Activated T-helper 1 cell treated with anti-CD3 and anti-CD28 coated beads, Interleukin-12 subunit alpha, Interleukin-12 subunit beta, Interleukin-2, Interleukin-4 antibody, amounts not matched to agents 30 ng/mL and 10 ng/mL and 1 ng/mL, durations not matched to agents 14 hours and 24 hours and 36 hours (primary cell): Measurements from ENCODE around the gene ASTN1. TPM values are rescaled to one million over a fixed set of nuclear protein-coding genes. Genes with fewer than 3 reads are reported as not detected.

Source experiments
- DNase-seq: peaks from one replicate; pipeline ENCODE4 v3.0.0; 2021; ENCODE audit warnings: low spot score
- H3K27ac Mint-ChIP-seq: one replicate; pipeline ENCODE4 v1.8.0; 2021; ENCODE audit warnings: mild to moderate bottlenecking, mixed read lengths
- H3K27me3 Mint-ChIP-seq: one replicate; pipeline ENCODE4 v1.8.0; 2022; ENCODE audit warnings: mild to moderate bottlenecking, moderate library complexity, mixed read lengths; ENCODE audit not compliant: insufficient read depth
- H3K36me3 Mint-ChIP-seq: one replicate; pipeline ENCODE4 v1.8.0; 2021; ENCODE audit warnings: low read depth, mixed read lengths
- H3K4me1 Mint-ChIP-seq: one replicate; pipeline ENCODE4 v1.8.0; 2021; ENCODE audit warnings: low read depth, mixed read lengths
- H3K4me3 Mint-ChIP-seq: one replicate; pipeline ENCODE4 v1.8.0; 2021; ENCODE audit warnings: mild to moderate bottlenecking, moderate library complexity, mixed read lengths
- H3K9me3 Mint-ChIP-seq: one replicate; pipeline ENCODE4 v1.8.0; 2021; ENCODE audit warnings: mixed read lengths
- intact Hi-C: fragments of 100-400 bp; cut with micrococcal nuclease; formaldehyde crosslinking; loops from one replicate; pipeline ENCODE4 v1.15.1; 2024
- total RNA-seq: library from RNA; stranded (reverse); gene quantifications from 2 replicates; pipeline ENCODE4 v1.2.3, GENCODE V29; 2022

The ASTN1 gene
- total RNA-seq, 1 donor from 2014 or later = not detected

DNA sequence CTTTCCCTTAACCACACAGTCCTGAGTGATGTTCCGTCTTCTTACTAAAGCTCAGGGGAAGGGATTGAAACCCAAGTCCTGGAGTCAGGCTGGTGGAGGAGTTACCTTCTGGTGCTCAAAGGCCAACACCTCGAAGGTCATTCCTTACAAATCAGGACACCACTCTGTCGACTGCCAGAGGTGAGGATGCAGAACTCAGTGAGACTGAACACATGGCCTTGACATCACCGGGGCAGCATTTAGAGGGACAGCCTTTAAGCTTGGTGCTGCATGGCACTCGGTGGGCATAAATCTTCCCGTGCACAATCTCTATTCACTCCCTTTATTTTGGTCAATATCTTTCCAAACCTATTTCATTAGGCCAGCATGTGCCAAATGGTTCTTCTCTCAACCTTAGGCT, 130.9 kb downstream of the ASTN1 start:
- no peak for DNase-seq
- Mint-ChIP-seq H3K27me3 (no peaks in the 10 kb centered on the region), H3K36me3 (no peaks in the 10 kb centered on the region), H3K27ac (no peak overlapping the region), H3K9me3 (no peaks in the 10 kb centered on the region), H3K4me3 (no peak overlapping the region), H3K4me1 (no peaks in the 10 kb centered on the region)
- intact Hi-C loops = no loop called here

DNA sequence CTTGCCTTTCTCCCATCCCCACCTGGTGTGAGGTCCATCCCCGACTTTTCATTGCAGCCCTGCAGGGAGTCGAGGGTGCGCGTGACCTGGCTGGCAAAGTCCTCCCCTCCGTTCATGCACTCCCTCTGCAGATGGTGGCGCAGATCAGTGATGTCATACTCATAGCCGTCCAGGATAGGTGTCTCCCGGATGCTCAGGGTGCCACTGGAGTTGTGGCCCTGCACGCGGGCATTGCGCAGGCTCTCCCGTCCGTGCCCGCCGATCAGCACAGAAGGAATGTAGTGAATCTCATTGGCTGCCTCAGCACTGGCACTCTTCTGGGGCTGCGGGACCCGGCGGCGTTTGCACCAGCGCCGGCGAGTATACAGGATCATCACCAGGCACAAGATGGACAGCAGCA, 132.1 kb downstream of the ASTN1 start:
- DNase-seq = no peak
- Mint-ChIP-seq H3K4me3 (no peak overlapping the region), H3K4me1 (no peaks in the 10 kb centered on the region), H3K9me3 (no peaks in the 10 kb centered on the region), H3K27me3 (no peaks in the 10 kb centered on the region), H3K27ac (no peak overlapping the region), H3K36me3 (no peaks in the 10 kb centered on the region)
- intact Hi-C loops = no loop called here

DNA sequence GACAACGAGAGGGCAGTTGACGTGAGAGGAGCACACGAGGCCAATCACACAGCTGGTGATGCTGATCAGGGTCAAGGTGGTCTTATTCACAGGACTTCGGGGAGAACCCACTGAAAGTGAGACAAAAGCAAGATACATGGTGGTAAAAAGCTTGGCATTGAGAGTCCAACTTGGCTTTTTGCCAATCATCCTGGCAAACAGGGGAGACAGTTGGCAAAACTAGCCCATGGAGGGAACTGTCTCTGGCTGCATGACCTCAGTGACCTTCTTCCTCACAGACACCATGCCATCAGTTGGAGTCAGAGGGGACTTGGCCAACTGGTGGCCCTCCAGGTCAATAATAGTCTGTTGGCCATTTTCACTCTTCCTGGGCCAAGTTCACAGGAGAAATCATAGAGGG, 139.9 kb downstream of the ASTN1 start:
- no peaks in the 10 kb centered on the region for H3K4me1 Mint-ChIP-seq
- no peak for DNase-seq
- no peaks in the 10 kb centered on the region for H3K27me3 Mint-ChIP-seq
- intact Hi-C loops = no loop called here
- H3K4me3 Mint-ChIP-seq = no peak overlapping the region
- H3K9me3 Mint-ChIP-seq = no peaks in the 10 kb centered on the region
- H3K27ac Mint-ChIP-seq = no peak overlapping the region
- H3K36me3 Mint-ChIP-seq = no peaks in the 10 kb centered on the region

DNA sequence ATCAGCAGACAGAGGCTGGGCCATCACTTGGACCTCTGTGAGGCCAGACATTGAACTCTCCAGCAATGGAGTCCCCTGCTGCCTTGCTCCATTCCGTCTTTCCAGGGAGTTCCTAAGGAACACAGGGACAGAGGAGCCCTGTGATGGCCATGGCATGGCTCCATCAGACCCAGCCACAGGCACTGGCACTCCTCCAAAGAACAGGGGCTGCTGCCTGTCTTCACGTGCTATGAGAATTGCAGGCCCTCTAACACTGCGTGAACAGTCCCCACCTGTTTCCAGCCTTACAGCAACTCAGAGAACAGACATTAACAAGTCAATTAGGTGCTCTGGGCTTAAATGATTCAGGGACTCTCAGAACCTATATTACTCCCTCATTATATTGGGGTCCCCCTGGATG, 140.8 kb downstream of the ASTN1 start:
- H3K9me3 Mint-ChIP-seq = no peaks in the 10 kb centered on the region
- H3K36me3 Mint-ChIP-seq = no peaks in the 10 kb centered on the region
- no peaks in the 10 kb centered on the region for H3K4me1 Mint-ChIP-seq
- no peaks in the 10 kb centered on the region for H3K27me3 Mint-ChIP-seq
- H3K4me3 Mint-ChIP-seq = no peak overlapping the region
- no peak overlapping the region for H3K27ac Mint-ChIP-seq
- no peak for DNase-seq
- intact Hi-C loops = no loop called here

DNA sequence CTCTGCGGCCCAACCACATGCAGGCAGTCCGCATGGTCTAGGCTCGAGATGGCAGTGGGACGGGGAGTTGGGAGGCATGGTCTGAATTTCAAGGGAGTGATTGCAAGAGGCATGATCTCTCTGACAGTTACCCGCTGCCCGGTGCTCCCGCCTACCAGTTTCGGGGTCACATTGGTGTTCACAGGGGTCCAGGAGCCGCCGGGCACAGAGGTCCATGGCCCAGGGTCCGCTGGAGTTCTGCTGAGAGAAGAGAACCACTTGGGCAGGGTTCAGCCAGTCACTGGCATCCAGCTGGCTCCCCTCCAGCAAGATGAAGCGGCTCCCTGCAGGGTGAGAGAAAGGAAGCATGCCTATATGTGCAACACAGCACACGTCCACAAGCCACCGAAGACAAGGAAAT, 141.3 kb downstream of the ASTN1 start:
- no peaks in the 10 kb centered on the region for H3K4me1 Mint-ChIP-seq
- DNase-seq = no peak
- H3K27me3 Mint-ChIP-seq = no peaks in the 10 kb centered on the region
- H3K9me3 Mint-ChIP-seq = no peaks in the 10 kb centered on the region
- no peak overlapping the region for H3K4me3 Mint-ChIP-seq
- H3K27ac Mint-ChIP-seq = no peak overlapping the region
- intact Hi-C loops = no loop called here
- H3K36me3 Mint-ChIP-seq = no peaks in the 10 kb centered on the region

DNA sequence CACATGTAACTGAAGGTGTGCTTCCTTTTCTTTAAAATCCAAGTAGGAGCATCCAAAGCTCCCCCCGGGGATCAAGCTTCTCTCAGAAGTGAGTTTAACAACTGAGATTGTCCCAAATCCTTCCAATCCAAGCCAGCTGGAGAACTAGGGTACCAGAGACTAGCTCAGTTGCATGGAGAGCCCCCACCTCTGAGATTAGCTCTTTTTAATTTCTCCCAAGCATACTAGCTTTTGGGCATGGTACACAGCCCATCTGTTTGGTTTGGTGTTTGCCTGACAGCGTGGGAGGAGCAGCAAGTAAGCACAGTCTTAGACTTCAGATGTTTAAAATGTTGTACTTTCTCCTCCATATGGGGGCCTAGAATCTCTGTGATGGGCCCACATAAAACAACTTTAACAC, 142.8 kb downstream of the ASTN1 start:
- Mint-ChIP-seq H3K36me3 (no peaks in the 10 kb centered on the region), H3K27me3 (no peaks in the 10 kb centered on the region), H3K27ac (no peak overlapping the region), H3K9me3 (no peaks in the 10 kb centered on the region), H3K4me1 (no peaks in the 10 kb centered on the region), H3K4me3 (no peak overlapping the region)
- intact Hi-C loops = no loop called here
- DNase-seq = no peak

DNA sequence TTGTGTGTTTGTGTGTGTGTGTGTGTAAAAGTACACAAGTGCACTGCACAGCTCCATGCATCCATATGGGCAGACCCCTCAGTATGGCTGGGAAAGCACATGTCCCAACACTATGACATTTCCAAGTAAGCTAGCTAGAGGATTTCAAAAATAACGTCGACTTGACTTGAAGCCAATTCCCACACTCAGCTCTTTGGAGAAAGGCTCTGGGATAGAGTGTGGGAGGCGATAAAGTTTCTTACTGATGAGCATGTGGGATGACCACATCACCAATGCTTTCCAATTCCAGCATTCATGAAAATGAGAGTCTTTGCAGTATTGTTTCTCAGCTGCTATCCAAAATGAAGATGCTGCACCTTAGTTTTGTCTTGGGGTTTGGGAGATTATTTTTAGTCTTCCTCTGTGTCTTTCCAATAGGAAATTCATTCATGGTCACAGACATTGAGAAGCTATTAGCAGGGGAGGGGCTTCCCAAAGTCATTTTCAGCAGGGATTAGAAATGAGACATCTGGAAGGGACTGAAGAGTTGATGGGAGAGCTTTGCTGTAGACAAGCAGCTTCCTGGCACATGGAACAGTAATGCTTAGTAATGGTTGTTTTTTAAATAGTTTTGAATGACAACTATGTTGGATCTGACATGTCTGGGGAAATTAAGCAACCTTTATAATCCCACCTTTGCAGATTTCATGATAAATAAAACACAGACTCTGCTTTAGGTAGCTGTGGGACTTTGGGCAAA, 143.5 kb downstream of the ASTN1 start:
- Mint-ChIP-seq H3K27ac (no peak overlapping the region), H3K4me3 (no peak overlapping the region), H3K36me3 (no peaks in the 10 kb centered on the region), H3K4me1 (no peaks in the 10 kb centered on the region), H3K9me3 (no peaks in the 10 kb centered on the region), H3K27me3 (no peaks in the 10 kb centered on the region)
- DNase-seq = no peak
- intact Hi-C loops = no loop called here

DNA sequence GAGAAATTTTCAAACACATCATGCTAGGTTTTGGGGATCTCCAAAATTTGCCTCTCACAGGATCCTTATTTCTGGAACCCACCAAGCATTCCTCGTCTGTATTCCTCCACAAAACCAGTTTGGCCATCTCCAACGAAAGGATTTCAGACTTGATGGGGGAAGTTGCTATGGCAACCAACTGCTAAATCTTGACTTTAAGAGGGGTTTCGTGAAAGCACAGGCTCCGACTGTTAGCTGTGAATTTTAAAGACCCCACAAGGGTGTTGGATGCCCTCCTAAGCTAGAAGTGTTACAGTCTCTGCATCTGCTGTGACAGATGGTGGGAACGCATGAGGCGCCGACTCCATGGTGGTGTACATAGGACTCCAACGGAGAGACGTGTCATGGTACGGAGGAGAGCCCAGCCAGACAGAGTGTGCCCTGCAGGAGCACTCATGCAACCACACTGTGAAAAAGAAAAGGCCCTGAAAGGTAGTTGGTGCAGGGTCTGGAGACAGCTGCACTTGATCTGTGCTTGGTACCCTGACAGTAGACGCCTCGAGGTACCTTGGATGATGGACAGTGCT, 147.1 kb downstream of the ASTN1 start:
- Mint-ChIP-seq H3K9me3 (no peaks in the 10 kb centered on the region), H3K4me1 (no peaks in the 10 kb centered on the region), H3K36me3 (no peaks in the 10 kb centered on the region), H3K27ac (no peak overlapping the region), H3K4me3 (no peak overlapping the region), H3K27me3 (no peaks in the 10 kb centered on the region)
- intact Hi-C loops = no loop called here
- no peak for DNase-seq

DNA sequence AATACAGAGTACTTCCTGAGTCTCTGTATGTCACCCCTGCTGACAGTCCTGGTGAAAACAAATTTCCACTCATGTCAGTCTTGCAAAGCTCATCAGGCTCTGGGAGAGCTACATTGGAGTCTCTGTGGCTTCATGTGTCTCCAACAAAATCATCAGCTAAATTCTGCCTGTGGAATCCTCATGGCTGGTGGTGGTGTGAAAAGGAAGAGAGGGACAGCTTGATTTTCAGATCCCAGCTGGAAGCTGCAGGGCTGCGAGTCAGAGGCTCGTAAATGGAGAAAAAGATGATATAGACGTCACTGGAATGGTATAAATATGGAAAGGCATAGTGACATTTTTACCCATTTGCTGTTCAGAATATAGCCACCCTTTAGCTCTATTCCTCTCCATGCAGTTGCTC, 150.2 kb downstream of the ASTN1 start:
- no peaks in the 10 kb centered on the region for H3K4me1 Mint-ChIP-seq
- intact Hi-C loops = no loop called here
- DNase-seq = no peak
- H3K36me3 Mint-ChIP-seq = no peaks in the 10 kb centered on the region
- no peak overlapping the region for H3K27ac Mint-ChIP-seq
- H3K4me3 Mint-ChIP-seq = no peak overlapping the region
- no peaks in the 10 kb centered on the region for H3K9me3 Mint-ChIP-seq
- H3K27me3 Mint-ChIP-seq = no peaks in the 10 kb centered on the region

DNA sequence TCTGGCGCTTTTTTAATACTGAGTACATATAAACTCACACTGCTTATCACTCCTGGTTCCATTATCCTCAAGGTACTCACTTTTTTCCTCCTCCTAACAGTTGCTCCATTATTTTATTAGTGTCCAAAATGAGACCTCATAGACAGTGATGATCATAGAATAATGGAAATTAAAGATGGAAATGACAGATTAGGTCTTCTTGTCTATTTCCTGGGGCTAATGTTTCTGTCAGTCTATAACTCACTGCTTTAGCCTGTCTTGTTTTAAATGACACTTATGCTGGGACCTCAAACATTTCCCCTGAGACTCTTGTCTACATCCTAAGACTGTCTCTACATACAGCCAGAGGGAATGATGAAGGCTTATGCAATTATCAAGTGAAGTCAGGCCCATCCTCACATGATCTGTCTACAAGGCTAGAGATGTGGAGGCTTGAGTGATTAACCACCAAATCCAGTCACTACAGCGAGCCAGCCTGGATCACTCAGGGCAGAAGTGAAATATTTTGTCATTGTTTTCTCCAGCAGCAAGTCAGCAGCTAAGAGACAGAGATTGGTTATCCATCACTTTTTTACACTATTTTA, 152.1 kb downstream of the ASTN1 start:
- no peaks in the 10 kb centered on the region for H3K9me3 Mint-ChIP-seq
- H3K4me1 Mint-ChIP-seq = no peaks in the 10 kb centered on the region
- no peak for DNase-seq

DNA sequence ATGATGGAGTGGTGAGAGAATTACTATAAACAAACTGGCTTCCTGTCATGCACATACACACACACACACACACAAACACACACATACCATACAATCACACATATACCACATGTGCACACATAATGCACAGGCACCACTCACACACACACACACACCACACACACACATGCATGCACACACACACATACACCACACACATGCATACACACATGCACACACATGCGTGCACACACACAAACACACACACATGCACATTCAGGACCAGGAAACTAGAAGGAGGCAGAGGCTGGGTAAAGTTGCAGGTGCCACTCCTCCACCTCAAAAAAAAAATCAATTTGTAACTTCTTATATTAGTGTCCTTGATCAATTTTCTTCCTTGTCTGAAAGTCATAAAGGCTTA, 153.0 kb downstream of the ASTN1 start:
- no peak for DNase-seq
- Mint-ChIP-seq H3K27ac (no peak overlapping the region), H3K4me3 (no peak overlapping the region), H3K9me3 (no peaks in the 10 kb centered on the region), H3K36me3 (no peaks in the 10 kb centered on the region), H3K4me1 (no peaks in the 10 kb centered on the region), H3K27me3 (no peaks in the 10 kb centered on the region)
- intact Hi-C loops = no loop called here

More for the DNA sequence above, 152.1 kb downstream of the ASTN1 start:
- H3K36me3 Mint-ChIP-seq = no peaks in the 10 kb centered on the region
- no peak overlapping the region for H3K4me3 Mint-ChIP-seq
- no peak overlapping the region for H3K27ac Mint-ChIP-seq
- intact Hi-C loops = no loop called here
- no peaks in the 10 kb centered on the region for H3K27me3 Mint-ChIP-seq

DNA sequence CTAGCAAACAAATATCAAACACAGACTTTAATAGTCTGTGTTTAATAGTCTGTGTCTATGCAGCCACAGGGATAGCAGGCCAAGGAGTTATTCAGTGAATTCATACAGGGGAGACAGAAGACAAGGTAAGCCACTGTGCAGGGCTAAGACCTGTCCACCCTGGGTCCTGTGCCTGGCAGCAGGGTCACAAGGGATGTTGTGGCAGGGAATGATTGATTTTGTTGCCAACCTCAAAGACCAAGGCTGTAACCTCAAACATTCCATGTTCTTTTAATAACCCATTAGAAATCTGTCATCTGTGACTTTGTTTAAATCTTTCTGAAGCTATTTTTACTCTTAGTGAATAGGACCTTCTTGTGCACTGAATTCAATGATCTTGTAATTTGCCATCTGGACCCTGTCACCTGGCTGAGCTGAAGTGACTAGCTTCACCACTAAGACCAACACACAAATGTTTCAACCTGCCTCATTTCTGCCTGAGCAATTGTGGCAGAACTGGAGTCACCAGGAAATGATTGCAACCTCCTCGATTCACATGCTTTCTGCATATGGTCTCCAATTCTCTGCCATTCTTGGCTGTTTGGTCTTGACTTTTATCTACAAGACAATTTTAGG, 154.2 kb downstream of the ASTN1 start:
- Mint-ChIP-seq H3K4me1 (no peaks in the 10 kb centered on the region), H3K27me3 (no peaks in the 10 kb centered on the region), H3K36me3 (no peaks in the 10 kb centered on the region), H3K9me3 (no peaks in the 10 kb centered on the region), H3K4me3 (no peak overlapping the region), H3K27ac (no peak overlapping the region)
- intact Hi-C loops = no loop called here
- no peak for DNase-seq

DNA sequence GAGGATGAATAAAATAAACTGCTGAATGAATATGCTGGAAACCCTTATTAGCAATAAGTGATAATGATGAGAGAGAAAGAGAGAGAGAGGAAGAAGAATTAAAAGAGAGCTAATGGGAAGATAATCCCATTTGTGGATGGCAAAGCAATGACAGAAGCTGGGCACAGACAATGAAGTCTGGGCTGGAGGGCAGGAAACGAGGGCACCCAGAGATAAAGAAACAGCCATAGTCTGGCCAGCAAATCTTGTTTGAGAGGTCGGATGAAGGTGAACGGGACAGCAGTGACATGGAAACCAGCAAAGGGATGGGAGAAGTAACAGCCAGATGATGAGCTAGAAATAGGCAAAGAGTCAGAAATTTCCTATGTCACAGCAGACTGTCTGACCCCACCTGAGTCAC, 155.9 kb downstream of the ASTN1 start:
- H3K27me3 Mint-ChIP-seq = no peaks in the 10 kb centered on the region
- no peak for DNase-seq
- H3K36me3 Mint-ChIP-seq = no peaks in the 10 kb centered on the region
- no peaks in the 10 kb centered on the region for H3K9me3 Mint-ChIP-seq
- no peak overlapping the region for H3K27ac Mint-ChIP-seq
- no peak overlapping the region for H3K4me3 Mint-ChIP-seq
- intact Hi-C loops = no loop called here
- H3K4me1 Mint-ChIP-seq = no peaks in the 10 kb centered on the region
